HG02981 (cell line): Measurements from ENCODE around the gene ZNF777.
"Not testable (repeated sequence)": the region's sequence is repeated elsewhere in the genome, so short reads cannot be mapped to it uniquely, and the experiment has no call there.

Experiments used
- ATAC-seq: cut with Tn5 transposase; IDR thresholded peaks from one replicate; pipeline ENCODE4 v1.9.1; 2021; ENCODE audit warnings: mild to moderate bottlenecking, moderate library complexity; ENCODE audit not compliant: unreplicated experiment

The ZNF777 gene

DNA sequence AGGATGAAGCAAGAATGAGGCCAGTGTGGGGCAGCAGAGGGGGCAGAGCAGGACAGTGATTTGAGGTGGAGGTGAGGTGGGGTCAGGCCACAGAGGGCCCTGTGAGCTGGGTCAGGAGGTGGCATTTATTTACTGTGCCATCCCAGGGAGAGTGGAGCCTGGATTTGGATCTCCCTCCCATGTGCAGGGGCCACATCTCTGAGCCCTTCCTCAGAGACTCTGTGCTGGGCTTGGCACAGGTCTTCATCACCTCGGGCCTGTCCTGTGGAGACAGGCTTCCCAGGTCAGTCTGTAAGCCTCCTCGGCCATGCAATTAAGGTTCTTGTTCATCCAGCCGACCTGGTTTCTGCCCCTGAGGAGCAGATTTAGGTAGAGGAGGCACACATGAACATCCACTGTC lies 40.9 kb downstream of the ZNF777 start:
- ATAC-seq = no peak

DNA sequence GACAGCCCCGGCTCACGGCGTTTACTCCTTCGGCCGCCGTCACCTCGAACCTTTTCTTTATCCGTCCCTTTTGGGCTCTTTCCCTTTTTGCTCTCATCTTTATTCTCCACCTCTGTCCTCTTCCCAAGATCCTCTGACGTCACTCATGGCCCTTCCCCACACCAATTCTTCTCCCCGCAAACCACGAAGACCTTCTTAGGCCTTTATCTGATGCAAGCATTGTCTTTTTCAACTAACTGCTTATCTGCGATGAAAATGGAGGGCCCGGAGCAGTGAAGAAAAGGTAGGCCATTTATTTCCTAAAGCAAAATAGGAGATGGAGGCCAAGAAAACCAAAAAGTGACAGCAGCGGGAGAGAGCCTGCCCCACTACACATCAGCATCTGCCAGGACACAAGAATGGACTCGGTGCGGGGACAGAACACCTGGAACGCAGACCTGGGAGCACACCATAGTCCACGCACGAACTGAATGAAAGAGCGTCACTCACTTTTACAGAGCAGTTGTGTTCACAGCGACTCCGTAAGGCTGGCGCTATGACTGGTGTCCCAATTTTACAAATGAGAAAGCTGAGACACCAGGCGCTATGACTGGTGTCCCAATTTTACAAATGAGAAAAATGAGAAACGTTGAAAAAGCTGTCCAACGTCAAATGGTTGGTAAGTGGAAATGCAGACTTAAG lies 45.3 kb downstream of the ZNF777 start:
- no peak for ATAC-seq

DNA sequence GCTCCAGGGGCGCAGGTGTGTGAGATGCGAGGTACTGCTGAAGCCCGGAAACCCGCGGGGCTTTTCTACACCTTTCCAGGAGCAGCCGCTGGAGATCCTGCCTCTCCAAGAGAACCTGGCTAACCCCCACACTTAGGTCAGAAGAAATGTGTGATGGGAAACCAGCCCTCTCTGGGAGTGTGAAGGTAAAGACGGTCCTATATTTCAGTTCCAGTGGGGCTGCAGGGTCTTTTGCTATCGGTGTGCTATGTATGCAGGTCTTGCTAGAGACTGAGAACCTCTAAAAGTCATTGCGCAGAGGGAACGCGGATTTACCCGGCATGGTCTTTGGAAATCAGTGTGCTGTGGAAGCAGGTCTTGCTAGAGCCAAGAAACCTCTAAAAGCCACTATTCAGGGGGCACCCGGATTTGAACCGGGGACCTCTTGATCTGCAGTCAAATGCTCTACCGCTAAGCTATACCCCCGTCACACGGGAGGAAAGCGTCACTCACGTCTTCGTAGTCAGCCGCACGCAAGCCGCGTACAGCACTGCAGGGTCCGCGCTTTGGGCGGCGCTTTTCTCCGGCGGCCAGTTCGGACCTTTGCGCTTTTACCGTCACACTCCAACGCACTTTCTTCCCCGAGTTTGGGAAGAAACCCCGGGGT lies 46.0 kb downstream of the ZNF777 start:
- peak; percentile 67 for ATAC-seq

DNA sequence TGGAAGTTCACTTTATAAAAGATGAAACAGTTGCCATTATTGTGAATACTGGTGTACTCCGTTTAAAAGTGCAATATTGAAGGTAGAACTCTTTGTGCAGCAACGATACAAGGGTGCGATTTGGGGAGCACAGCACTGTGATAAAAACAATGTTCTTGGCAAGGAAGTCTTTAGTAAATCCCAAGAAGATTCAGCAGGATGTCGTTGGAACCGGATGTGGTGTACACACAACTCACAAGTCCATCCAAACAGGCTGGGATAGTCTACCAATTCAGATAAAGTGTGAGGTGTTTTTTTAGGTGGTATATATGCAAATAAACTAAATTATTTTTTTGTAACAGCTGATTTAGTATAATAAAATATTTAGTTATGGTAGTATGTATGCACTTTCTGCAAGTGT lies 46.7 kb downstream of the ZNF777 start:
- no peak for ATAC-seq

DNA sequence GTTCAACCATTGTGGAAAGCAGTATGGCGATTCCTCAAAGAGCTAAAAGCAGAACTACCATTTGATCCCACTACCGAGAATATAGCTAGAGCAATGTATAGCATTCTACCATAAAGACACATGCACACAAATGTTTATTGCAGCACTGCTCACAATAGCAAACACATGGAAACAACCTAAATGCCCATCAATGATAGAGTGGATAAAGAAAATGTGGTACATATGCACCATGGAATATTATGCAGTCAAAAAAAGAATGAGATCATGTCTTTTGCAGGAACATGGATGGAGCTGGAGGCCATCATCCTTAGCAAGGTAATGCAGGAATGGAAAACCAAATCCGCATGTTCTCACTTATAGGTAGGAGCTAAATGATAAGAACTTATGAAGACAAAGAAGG lies 47.8 kb downstream of the ZNF777 start:
- ATAC-seq = not testable (repeated sequence)

DNA sequence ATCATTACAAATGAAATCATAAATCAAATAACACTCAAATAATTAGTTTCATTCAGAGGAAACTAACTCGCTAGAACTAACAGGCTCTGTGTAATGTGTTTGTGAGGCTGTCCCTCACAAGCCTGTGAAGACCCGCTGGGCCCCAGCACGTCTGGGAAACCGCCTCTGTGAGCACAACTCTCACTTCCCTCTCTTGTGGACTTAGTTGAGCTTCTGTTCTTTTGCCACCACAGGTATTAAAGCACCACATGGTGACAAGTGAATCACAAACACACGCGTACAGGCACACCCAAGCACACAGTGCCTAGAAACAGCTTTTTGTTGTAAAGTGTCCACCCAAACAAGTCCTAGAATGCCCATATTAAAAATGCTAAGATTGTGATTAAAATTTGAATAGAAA lies 51.0 kb downstream of the ZNF777 start:
- no peak for ATAC-seq

DNA sequence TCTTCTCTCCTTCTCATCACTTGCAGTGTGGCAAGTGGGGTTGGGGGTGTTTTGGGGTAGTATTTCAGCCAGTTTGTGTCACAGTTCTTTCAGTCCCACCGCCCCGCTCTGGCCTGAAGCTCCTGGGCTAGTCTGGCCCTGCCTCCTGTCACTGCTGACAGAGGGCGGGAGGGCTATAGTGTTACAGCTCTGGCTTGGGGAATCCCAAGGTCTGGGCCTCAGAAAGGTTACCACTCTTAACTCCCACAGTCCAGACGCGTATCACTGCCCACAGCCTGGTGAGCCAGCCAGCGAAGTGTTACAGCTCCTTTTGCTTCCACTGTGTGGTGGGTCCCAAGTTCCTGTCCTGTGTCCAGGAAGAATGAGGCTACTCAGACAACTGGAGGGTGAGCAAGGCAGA lies 56.0 kb downstream of the ZNF777 start:
- no peak for ATAC-seq

DNA sequence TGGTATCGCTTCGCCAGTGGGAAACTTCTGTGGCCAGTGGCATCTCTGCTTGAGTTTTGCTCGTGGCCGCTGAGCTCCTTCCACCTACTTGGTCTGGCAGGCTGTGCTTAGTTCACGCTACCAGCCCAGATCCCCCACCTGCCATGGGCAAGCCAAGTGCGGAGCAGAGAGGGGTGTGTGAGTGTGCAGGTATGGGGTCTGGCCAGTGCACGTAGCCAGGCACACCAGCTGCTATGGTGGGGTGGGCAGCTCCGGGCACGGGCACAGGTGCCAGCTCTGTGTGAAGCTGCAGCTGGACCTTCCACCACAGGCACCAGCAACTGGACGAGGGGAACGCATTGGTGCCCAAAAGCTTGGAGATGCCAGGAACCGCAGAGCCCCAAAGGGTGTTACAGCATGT lies 56.5 kb downstream of the ZNF777 start:
- no peak for ATAC-seq

DNA sequence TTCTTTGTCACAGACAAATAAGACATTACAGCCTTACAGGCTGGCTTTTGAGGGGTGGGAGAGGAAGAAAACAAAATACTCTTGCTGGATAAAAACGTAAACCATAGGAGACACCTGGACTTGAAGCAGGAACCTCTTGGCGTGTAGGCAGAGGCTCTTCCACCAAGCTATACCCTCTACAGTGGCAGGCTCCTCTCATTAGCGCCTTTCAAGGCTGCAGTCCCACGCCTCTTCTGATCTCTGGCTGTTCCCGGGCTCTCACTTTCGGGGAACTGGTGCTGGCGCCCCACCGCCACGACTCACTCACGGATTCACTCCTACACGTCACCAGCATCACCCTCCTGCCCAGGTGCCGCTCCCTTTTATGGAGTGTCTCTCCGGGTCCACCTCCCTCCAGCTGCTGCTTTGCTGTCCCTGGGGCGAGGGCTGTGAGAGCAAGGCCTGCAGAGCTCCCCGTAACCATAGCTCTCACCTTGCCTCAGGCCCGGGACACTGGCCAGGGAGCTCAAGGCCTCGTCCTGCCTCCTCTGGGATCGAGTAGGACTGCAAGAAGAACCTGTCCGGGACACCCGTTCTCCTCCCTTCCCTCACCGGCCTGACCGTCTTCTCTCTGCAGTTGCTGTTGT lies 62.6 kb downstream of the ZNF777 start:
- ATAC-seq = no peak

DNA sequence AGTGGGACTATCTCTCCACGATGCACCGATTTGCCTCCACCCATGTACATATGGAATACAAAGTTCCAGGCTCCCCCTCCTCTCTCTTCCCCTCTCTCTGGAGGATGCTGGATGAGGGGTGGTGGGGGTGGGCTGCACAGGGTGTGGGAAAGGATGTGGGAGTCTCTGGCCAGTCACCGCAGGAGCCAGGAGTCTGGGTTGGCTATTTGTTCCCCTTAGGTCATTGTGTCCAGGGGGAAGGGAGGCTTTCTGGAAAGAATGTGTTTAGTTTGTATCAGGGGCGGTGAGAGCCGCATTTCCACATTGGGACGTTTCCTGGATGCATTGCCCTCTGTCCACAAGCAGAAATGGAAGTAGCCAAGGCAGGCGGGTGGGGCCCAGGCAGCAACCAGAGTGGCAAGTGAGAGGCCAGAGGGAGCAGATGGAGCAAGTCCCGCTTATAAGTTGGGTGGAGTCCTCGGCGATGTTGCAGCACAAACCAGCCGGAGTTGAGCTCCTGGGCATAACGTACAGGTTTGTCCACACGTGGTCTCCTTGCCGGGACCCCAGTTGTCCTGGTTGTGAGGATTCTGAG lies 63.3 kb downstream of the ZNF777 start:
- no peak for ATAC-seq

DNA sequence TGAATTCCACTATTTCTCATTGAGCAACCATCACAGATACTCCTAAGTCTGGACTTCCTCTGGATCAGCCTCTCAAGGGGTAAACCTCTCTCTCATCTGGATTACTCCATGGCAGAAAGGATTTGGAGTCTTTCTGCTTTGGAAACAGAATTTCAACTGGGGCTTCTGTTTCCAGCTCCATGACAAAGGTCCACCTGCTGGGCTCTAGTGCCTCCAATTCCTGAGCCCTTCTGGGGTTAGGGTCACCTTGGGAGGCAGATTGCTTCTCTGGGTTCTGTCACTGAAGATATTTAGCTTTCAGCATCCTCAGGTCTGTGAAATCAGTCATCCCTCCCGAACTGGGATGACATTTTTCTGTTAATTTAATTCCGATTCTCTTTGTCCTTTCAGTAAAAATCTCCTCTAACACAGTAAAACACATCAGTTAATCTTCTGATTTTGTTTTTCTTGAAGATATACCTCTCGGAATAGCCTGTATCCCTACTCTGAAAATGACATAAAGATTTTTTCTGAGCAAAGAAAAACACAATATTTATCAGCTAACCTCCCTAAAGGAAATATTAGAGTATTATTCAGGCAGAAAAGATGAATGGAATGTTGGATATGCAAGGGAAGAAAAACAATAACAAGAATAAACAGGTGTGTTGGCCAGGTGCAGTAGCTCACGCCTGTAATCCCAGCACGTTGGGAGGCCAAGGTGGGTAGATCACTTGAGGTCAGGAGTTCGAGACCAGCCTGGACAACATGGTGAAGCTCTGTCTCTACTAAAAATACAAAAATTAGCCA lies 72.1 kb downstream of the ZNF777 start:
- ATAC-seq = not testable (repeated sequence)

DNA sequence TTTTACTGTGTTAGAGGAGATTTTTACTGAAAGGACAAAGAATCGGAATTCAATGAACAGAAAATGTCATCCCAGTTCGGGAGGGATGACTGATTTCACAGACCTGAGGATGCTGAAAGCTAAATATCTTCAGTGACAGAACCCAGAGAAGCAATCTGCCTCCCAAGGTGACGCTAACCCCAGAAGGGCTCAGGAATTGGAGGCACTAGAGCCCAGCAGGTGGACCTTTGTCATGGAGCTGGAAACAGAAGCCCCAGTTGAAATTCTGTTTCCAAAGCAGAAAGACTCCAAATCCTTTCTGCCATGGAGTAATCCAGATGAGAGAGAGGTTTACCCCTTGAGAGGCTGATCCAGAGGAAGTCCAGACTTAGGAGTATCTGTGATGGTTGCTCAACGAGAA lies 74.3 kb downstream of the ZNF777 start:
- not testable (repeated sequence) for ATAC-seq

DNA sequence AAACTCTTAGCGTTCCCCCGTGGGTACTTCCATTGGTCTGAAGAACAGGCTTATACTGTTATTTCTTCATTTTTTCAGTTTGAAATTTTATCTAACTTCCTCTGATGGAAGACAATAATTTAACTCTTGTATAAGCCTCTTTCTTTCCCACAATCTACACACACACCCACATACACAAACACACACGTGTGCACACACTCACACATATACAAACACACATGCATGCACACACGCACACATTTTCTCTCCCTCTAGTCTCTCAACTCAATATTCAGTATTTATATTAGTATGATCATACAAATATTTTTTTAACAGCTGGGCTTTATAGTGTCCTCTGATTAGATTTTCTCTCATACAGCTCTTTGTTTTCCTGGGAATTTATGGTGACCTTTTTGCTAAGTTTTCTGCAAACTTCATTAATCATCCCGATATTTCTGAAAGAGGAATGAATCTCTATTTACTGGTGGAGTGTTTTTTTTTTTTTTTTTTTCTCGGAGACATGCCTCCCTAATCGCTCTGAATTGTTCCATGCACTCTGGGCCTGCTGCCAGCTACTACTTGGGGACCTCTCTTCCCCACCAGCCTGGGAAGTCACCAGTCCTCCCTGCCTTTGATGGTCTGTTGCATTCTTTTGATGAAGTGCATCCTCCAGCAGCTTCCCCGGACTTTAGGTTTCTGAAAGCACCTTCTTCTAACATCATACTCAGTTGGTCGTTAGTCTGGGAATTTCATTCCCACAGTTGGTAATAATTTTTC lies 75.5 kb downstream of the ZNF777 start:
- no peak for ATAC-seq
